HL-60/S4 (cell line): ENCODE data around the gene PCDHGC5.

Experiments
- in situ Hi-C: fragments of 300-500 bp; cut with MboI; formaldehyde crosslinking; loops from 2 replicates; pipeline ENCODE4 v1.14.3; 2022; ENCODE audit warnings: low sequenced_read_pairs

PCDHGC5 gene

GRCh38 chr5:141488591-141489561 lies at the start of gene PCDHGC5:
TSS of gene PCDHGC5 (plus strand) at chr5:141489081. CDS start at chr5:141489241, 160 bp downstream.
- in situ Hi-C loops, result no loop called here

DNA sequence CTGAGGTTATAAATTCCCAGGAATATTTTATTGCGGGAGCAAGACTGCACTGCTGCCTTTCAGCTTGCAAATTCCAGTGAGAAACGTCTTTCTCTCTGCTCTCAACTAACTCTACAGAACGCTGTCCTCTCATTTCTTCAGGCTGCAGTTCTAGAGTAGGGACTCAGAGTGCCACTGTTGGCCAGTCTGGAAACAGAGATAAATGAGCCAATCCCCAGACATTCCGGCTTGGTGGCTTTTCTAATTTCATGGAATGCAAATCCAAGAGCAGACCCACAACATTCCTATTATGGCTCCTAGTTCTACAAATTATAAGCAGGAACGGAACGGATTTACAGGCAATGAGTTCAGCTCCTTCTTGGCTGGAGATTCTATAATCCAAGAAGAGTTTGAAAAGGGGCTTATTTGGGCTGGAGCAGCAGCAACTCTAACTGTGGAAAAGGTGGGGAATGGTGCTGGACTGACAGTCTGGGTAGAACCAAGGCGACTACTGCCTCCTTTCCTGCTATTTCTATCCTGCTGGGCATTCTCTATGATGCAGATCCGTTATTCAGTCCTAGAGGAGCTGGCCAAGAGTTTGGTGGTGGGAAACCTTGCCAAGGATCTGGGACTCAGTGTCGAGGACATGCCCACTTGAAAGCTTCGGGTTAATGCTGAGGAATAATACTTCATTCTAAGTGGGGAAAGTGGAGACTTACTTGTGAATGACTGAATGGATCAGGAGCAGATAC lies 49.3 kb upstream of the PCDHGC5 start:
- in situ Hi-C loops, result no loop called here

DNA sequence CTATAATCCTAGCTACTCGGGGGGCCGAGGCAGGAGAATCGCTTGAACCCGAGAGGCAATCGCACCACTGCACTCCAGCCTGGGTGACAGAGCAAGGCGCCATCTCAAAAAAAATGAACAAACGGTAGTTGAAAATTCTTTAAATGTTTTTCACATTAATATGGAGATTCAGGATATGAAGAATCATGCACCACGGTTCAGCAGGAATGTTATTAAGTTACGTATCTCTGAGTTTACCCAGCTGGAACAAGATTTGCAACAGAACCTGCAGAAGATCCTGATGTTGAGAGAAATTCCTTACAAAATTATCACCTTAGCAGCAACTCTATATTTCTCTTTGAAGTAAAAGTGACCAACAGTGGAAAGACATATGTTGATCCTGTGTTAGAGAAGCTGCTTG lies 48.5 kb upstream of the PCDHGC5 start:
- in situ Hi-C loops, result no loop called here

DNA sequence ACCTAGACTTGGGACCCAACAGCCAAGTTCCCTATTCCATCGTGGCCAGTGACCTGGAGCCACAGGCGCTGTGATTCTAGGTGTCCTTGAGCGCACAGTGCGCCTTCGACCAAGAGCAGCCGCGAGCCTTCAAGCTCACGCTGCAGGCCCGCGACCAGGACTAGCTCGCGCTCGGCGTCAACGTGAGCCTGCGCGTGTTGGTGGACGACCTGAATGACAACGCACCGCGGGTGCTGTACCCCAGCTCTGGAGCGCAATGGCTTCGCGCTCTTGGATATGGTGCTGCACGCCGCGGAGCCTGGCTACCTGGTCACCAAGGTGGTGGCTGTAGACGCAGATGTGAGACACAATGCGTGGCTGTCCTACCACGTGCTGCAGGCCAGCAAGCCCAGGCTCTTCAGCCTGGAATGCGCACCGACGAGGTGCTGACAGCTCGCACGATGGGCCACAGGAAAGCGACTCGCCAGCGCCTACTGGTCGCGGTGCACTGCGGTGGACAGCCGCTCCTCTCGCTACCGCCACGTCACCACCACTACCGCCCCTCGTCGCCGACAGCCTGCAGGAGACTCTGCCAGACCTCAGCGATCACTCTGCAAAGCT lies 47.2 kb upstream of the PCDHGC5 start:
- in situ Hi-C loops, result no loop called here

GRCh38 chr5:141465351-141465750 lies 23.5 kb upstream of the PCDHGC5 start:
- in situ Hi-C loops, result no loop called here

DNA sequence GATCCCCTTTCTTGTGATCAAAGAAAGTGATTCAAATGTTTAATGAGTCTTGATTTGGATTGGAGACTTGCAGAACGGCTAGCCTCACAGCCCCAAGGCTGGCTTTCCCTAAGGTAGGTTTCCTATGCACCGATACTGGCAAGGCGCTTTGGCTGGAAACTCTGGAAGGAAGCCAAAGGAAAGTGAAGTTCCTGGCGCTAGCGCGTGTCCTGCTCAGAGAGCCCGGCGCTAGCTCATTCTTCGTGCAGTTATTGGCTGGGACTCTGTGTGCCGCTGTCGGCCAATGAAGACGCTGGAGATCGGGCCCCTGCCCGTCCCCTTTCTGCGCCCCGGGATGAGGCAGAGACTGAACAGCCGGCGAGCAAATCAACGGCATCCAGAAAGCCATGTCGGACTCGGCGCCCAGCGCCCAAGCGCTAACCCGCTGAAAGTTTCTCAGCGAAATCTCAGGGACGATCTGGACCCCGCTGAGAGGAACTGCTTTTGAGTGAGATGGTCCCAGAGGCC lies 13.2 kb upstream of the PCDHGC5 start, which contains the start of gene PCDHGC3:
Gene PCDHGC3, plus strand, starts transcription at position 342 of the 507 bp plus-strand sequence. Its CDS starts 151 bp downstream, at position 493.
- in situ Hi-C loops, result no loop called here

DNA sequence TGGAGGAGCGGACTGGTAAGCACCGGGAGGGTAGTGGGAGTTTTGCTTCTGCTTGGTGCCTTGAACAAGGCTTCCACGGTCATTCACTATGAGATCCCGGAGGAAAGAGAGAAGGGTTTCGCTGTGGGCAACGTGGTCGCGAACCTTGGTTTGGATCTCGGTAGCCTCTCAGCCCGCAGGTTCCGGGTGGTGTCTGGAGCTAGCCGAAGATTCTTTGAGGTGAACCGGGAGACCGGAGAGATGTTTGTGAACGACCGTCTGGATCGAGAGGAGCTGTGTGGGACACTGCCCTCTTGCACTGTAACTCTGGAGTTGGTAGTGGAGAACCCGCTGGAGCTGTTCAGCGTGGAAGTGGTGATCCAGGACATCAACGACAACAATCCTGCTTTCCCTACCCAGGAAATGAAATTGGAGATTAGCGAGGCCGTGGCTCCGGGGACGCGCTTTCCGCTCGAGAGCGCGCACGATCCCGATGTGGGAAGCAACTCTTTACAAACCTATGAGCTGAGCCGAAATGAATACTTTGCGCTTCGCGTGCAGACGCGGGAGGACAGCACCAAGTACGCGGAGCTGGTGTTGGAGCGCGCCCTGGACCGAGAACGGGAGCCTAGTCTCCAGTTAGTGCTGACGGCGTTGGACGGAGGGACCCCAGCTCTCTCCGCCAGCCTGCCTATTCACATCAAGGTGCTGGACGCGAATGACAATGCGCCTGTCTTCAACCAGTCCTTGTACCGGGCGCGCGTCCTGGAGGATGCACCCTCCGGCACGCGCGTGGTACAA lies 12.6 kb upstream of the PCDHGC5 start:
- in situ Hi-C loops, result no loop called here

- in situ Hi-C loops, result no loop called here
Measured at GRCh38 chr5:141477044-141477575, 11.8 kb upstream of the PCDHGC5 start.

DNA sequence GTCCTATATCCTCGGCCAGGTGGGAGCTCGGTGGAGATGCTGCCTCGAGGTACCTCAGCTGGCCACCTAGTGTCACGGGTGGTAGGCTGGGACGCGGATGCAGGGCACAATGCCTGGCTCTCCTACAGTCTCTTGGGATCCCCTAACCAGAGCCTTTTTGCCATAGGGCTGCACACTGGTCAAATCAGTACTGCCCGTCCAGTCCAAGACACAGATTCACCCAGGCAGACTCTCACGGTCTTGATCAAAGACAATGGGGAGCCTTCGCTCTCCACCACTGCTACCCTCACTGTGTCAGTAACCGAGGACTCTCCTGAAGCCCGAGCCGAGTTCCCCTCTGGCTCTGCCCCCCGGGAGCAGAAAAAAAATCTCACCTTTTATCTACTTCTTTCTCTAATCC lies 11.1 kb upstream of the PCDHGC5 start:
- in situ Hi-C loops, result no loop called here

GRCh38 chr5:141478321-141478945 lies 10.4 kb upstream of the PCDHGC5 start:
- in situ Hi-C loops, result no loop called here

DNA sequence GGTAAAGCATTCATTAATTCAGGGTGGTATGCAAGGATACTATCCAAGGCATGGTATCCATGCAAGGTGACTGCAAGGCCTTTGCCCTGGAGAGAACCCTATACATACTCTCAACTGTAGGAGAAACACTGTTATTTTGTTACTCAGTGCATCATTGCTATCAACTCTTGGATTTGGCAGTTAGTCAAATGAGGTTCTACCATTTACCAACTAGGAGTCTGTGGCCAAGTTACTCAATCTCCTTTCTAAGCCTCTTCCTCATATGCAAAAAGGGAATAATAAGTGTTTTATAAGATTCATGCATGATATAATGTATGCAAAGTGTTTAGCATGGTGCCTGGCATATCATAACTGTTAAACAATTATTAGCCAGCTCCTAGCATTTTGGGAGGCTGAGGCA lies 9.1 kb upstream of the PCDHGC5 start:
- in situ Hi-C loops, result no loop called here

- in situ Hi-C loops, result no loop called here
Measured at GRCh38 chr5:141483902-141484301, 5.0 kb upstream of the PCDHGC5 start.

DNA sequence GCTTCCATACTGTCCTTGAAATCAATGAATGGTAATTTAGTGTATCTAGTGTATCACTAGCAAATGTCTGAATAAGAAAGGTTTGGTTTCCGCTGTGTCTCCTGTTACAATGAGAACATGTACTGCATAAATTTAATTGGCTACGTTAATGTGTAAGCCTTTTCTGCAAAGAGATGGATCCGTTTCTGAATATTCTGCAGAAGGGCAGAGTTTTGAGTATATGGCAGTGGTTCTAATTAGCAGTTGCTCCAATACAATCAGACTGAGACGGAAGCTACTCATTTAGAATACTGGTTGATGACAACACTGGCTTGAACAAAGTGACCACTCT lies 4.6 kb upstream of the PCDHGC5 start:
- in situ Hi-C loops, result no loop called here

DNA sequence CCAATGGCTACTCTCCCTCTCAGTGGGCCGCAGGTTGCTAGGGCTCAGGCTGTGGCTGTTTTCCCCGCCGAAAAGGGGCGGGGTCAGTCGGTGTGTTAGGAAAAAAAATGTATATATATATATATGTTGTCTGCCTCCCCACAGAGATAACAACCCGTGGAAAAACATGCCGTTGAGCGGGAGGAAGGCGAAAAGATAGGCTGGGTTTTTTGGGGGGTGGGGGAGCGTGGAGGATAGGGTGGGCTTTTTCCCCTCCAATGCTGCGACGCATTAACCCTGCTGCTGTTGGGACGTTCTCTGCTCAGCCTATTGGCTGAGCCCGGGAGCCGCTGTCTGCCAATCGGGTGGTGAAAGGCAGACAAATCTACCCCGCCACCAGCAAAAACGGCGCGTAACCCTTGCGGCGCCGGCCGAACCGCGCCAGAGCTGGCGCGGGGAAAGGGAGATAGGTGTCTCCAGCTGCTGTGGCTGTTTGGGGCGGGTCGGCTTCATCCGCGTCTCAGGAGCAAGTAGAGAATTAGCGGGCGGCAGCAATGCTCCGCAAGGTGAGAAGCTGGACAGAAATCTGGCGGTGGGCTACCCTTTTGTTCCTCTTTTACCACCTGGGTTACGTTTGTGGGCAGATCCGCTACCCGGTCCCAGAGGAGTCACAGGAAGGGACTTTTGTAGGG lies 4.1 kb upstream of the PCDHGC5 start, which contains the start of gene PCDHGC4:
Gene PCDHGC4, plus strand, starts transcription at position 390 of the 671 bp plus-strand sequence. Its CDS starts 144 bp downstream, at position 534.
- in situ Hi-C loops, result no loop called here

DNA sequence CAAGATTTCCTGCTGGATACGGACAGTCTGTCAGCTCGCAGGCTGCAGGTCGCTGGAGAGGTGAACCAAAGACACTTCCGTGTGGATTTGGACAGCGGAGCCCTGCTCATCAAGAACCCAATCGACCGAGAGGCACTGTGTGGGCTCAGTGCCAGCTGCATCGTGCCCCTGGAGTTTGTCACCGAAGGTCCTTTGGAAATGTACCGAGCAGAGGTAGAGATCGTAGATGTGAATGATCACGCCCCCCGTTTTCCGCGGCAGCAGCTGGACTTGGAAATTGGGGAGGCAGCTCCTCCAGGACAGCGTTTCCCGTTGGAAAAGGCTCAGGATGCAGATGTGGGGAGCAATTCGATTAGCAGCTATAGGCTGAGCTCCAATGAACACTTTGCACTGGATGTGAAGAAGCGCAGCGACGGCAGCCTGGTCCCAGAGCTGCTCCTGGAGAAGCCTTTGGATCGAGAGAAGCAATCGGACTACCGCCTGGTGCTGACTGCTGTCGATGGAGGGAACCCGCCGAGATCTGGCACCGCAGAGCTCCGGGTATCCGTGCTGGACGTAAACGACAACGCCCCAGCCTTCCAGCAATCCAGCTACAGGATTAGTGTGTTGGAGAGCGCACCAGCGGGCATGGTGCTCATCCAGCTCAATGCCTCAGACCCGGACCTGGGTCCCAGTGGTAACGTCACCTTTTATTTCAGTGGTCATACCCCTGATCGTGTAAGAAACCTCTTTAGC lies 3.4 kb upstream of the PCDHGC5 start:
- in situ Hi-C loops, result no loop called here

DNA sequence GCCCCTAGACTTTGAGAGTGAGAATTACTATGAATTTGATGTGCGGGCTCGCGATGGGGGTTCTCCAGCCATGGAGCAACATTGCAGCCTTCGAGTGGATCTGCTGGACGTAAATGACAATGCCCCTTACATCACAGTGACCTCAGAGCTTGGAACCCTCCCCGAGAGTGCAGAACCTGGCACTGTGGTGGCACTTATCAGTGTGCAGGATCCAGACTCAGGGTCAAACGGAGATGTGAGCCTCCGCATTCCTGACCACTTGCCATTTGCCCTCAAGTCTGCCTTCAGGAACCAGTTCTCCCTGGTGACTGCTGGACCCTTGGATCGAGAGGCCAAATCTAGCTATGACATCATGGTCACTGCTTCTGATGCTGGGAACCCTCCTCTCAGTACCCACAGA lies 2.8 kb upstream of the PCDHGC5 start:
- in situ Hi-C loops, result no loop called here

GRCh38 chr5:141487131-141487530 lies 1.8 kb upstream of the PCDHGC5 start:
- in situ Hi-C loops, result no loop called here

DNA sequence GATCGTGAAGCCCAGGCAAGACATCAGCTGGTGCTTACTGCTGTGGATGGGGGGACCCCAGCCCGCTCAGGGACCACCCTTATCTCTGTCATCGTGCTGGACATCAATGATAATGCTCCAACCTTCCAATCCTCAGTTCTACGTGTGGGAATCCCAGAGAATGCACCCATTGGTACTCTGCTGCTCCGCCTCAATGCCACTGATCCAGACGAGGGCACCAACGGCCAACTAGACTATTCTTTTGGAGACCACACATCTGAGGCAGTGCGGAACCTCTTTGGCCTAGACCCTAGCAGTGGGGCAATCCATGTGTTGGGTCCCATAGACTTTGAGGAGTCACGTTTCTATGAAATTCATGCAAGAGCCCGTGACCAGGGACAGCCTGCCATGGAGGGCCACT lies 960 bp downstream of the PCDHGC5 start:
- in situ Hi-C loops, result no loop called here
